ENCODE results near the gene RBP4.

DNA sequence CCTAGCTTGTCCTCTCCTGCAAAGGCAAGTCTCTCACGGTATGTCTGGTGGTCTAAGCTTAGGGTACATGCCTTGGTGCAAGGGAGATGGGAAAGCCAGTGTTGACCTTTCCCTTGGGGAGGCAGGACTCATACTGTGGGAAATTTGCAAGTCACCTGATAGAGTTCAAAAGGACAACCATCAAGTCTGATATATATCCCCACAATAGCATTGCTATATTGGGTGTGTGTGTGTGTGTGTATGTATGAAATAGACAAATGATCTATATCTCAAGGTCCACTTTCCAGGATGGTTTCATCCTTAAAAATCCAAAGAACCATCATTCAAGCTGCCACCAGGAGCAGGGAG lies 46.7 kb downstream of the RBP4 start:
- TF ChIP-seq FOXM1 (IDR thresholded peaks at IDR 0.05; ENCODE audit: borderline replicate concordance): no peak
- no peak for TF ChIP-seq SUZ12 (IDR thresholded peaks at IDR 0.05)
- TF ChIP-seq, protein P1, sequence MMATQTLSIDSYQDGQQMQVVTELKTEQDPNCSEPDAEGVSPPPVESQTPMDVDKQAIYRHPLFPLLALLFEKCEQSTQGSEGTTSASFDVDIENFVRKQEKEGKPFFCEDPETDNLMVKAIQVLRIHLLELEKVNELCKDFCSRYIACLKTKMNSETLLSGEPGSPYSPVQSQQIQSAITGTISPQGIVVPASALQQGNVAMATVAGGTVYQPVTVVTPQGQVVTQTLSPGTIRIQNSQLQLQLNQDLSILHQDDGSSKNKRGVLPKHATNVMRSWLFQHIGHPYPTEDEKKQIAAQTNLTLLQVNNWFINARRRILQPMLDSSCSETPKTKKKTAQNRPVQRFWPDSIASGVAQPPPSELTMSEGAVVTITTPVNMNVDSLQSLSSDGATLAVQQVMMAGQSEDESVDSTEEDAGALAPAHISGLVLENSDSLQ (IDR thresholded peaks at IDR 0.05): no peak
- TF ChIP-seq FOXA1 (IDR thresholded peaks at IDR 0.05): no peak
- TF ChIP-seq NFRKB (IDR thresholded peaks at IDR 0.05): no peak
- no peak for TF ChIP-seq SP1 (IDR thresholded peaks at IDR 0.05)

Measured in HEK293T (cell line).